HEK293T (cell line): ENCODE data around the gene SUPT3H.

ENCODE experiments used
- BHLHE40 ChIP-seq: fragments of 450-650 bp; IDR thresholded peaks from 2 replicates; pipeline ENCODE4 v1.6.1; 2016; ENCODE audit warnings: mild to moderate bottlenecking, moderate library complexity, borderline replicate concordance
- ELF4 ChIP-seq: fragments of 450-650 bp; IDR thresholded peaks from 2 replicates; pipeline ENCODE4 v1.6.1; 2017; ENCODE audit warnings: antibody characterized with exemption
- FOXK2 ChIP-seq: fragments of 450-650 bp; IDR thresholded peaks from 2 replicates; pipeline ENCODE4 v1.6.1; 2016; ENCODE audit warnings: mild to moderate bottlenecking
- FOXM1 ChIP-seq: fragments of 450-650 bp; IDR thresholded peaks from 2 replicates; pipeline ENCODE4 v1.6.1; 2017; ENCODE audit warnings: mild to moderate bottlenecking, borderline replicate concordance
- HDGF ChIP-seq: fragments of 450-650 bp; IDR thresholded peaks from 2 replicates; pipeline ENCODE4 v1.6.1; 2017; ENCODE audit warnings: antibody characterized with exemption, borderline replicate concordance
- LEF1 ChIP-seq: fragments of 450-650 bp; IDR thresholded peaks from 2 replicates; pipeline ENCODE4 v1.6.1; 2017; ENCODE audit warnings: mild to moderate bottlenecking, borderline replicate concordance
- PKNOX1 ChIP-seq: fragments of 450-650 bp; IDR thresholded peaks from 2 replicates; pipeline ENCODE4 v1.6.1; 2016
- SP1 ChIP-seq: fragments of 450-650 bp; IDR thresholded peaks from 2 replicates; pipeline ENCODE4 v1.6.1; 2017
- SUZ12 ChIP-seq: fragments of 450-650 bp; IDR thresholded peaks from 2 replicates; pipeline ENCODE4 v1.6.1; 2016; ENCODE audit warnings: mild to moderate bottlenecking
- ZNF384 ChIP-seq: fragments of 450-650 bp; IDR thresholded peaks from 2 replicates; pipeline ENCODE4 v1.6.1; 2016

DNA sequence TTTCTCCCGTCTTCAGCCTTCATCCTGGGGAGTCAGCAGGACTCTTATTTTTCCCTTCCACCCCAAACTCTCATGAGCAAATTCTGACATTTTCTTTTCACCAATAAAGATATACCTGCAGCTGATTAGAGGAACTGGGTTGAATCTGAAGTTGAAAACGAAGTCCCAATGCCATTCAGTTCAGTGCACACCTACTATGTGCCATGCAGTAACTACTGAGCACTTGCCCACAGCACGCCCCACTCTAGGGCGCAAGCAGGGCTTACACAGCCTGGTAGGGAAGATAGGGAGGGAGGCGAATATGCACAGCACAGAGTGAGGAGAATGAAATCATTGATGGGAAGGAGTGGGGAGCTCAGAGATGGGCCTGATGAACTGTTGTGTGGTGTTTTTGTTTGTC lies 588.7 kb downstream of the SUPT3H start:
- TF ChIP-seq FOXK2, result no peak
- TF ChIP-seq FOXM1, result no peak
- no peak for TF ChIP-seq LEF1
- no peak for TF ChIP-seq BHLHE40
- TF ChIP-seq ELF4, result no peak
- TF ChIP-seq SUZ12, result no peak
- no peak for TF ChIP-seq ZNF384
- no peak for TF ChIP-seq SP1
- no peak for TF ChIP-seq PKNOX1
- TF ChIP-seq HDGF, result no peak
